ENCODE results near the gene ANKZF1.
"Not testable (repeated sequence)": the region's sequence is repeated elsewhere in the genome, so short reads cannot be mapped to it uniquely, and the experiment has no call there.

The ANKZF1 gene

DNA sequence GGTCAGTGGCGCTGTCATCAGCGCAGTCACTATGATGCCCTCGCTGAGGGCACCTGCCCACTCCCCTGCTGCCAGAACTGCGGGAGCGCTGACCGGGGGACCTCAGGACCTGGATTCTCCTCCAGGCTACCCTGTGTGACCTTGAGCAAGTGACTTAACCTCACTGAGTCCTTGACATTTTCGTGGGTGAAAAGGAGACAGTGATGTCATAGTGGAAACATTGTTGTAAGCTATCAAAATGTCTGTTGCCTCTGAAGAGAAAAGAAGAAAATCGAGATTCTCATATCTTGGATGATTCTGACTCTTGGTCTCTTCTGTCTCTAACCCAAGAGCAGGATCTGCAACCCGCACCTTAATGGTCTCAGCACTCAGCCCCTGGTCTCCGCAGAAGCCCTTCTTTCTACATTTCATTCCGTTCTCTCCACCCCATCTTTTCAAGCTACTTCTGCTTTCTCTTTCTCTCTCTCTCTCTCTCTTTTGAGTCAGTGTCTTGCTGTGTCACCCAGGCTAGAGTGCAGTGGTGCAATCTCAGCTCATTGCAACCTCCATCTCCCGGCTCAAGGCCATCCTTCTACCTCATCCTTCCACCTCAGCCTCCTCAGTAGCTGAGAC, 25.1 kb downstream of the ANKZF1 start:
- no peak for DNase-seq (ENCODE audit: extremely low read depth, low read depth)
- TF ChIP-seq, protein P1, sequence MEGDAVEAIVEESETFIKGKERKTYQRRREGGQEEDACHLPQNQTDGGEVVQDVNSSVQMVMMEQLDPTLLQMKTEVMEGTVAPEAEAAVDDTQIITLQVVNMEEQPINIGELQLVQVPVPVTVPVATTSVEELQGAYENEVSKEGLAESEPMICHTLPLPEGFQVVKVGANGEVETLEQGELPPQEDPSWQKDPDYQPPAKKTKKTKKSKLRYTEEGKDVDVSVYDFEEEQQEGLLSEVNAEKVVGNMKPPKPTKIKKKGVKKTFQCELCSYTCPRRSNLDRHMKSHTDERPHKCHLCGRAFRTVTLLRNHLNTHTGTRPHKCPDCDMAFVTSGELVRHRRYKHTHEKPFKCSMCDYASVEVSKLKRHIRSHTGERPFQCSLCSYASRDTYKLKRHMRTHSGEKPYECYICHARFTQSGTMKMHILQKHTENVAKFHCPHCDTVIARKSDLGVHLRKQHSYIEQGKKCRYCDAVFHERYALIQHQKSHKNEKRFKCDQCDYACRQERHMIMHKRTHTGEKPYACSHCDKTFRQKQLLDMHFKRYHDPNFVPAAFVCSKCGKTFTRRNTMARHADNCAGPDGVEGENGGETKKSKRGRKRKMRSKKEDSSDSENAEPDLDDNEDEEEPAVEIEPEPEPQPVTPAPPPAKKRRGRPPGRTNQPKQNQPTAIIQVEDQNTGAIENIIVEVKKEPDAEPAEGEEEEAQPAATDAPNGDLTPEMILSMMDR (IDR thresholded peaks at IDR 0.05; ENCODE audit: low read depth, low read length), result no peak

DNA sequence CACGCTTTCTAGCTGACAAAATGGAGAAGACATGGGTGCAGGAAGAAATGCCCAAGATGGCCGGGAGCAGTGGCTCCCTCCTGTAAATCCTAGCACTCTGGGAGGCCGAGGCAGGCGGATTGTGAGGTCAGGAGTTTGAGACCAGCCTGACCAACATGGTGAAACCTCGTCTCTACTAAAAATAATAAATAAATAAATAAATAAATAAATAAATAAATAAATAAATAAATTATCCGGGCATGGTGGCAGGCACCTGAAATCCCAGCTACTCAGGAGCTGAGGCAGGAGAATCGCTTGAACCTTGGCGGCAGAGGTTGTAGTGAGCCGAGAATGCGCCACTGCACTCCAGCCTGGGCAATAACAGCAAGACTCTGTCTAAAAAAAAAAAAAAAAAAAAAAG, 29.3 kb downstream of the ANKZF1 start:
- DNase-seq (ENCODE audit: extremely low read depth, low read depth), result not testable (repeated sequence)

DNA sequence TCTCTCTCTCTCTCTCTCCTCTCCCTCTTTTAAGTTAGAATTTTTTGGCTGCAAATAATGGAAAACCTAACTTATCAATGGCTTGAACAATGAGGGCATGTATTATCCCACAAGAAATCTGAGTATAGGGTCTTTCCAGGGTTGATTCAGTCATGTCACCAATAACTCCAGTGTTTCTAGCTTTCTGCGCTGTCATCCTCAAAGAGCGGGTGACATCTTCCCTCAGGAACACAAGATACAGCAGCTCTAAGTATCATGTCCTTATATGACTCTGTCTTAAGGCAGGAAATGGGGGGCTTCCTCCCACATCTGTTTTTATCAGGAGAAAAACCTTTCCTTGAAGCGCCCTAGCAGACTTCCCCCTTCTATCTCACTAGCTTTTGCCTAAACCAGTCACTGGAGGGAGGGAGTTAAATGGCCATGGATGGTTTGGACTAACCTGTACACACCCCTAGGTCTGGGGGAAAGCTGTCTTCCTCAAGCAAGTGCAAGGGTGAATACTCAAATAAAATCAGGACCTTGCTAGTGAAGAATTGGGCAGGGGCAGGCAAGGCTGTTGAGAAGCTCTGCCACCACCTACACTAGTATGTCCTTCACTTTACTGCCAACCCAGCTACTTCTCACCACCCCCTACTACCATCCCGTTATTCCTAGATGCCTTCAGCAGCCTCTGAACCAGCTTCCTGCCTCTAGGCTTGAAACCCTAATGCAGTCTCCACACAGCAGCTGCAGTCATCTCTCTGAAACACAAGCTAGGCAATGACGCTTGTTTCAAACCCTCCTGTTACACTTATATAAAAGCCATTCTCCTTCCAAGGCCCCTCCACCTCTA, 31.6 kb downstream of the ANKZF1 start:
- no peak for DNase-seq (ENCODE audit: extremely low read depth, low read depth)
- TF ChIP-seq, protein P1 (IDR thresholded peaks at IDR 0.05; ENCODE audit: low read depth, low read length), result no peak

DNA sequence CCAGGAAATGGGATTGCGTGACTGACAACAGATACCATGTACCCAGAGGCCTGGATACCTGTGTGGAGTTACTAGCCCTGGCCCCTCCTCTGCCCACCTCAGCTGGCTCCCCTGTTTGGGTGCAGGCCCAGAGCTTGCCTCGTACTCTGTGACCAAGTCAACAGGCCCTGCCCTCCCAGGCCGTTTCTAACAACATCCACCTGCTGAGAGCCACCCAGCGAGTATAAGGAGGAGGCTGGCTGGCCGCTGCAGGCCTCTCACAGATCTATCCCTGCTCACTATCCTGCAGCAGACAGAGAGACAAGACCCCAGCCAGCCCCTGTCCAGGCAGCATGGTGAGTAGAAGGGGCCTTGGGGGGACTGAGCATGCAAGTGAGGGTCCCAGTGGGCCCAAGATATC, 36.6 kb downstream of the ANKZF1 start:
- DNase-seq (ENCODE audit: extremely low read depth, low read depth), result no peak
- TF ChIP-seq, protein P1 (IDR thresholded peaks at IDR 0.05; ENCODE audit: low read depth, low read length), result no peak

DNA sequence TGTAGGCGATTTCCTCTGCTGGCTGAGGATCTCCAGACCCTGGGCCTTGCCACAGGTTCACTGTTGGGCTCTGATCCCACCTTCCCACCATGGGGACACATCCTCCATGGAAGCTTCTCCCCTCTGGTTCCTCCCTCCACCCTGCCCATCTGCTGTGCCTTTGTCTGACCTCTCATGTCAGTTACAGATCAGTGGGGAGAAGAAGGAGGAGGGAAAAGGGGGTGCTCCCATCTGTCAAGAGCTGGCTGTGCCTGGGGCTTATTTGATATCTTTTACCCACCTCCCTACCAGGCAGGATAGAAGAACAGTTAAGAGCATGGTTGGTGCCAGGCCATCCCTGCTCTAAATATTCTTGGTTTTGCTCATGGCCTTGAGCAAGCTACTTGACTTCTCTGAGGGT, 37.3 kb downstream of the ANKZF1 start:
- TF ChIP-seq, protein P1 (IDR thresholded peaks at IDR 0.05; ENCODE audit: low read depth, low read length), result no peak

DNA sequence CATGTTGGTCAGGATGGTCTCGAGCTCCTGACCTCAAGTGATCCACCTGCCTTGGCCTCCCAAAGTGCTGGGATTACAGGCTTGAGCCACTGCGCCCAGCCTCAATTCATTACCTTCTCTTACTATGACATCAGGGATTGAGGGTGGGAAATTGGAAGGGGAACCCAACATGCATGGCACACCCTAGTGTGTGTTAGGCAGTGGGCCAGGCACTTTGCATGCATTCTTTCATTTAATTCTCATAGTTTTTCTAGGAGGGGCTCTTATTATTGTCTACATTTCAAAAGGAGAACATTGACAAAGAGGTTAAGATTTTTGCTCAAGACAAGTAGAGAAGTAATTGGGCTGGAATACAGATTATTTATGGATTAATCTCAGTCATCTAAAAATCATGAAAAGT, 38.7 kb downstream of the ANKZF1 start:
- no peak for DNase-seq (ENCODE audit: extremely low read depth, low read depth)
- TF ChIP-seq, protein P1 (IDR thresholded peaks at IDR 0.05; ENCODE audit: low read depth, low read length), result no peak

More for the DNA sequence above, 37.3 kb downstream of the ANKZF1 start:
- DNase-seq (ENCODE audit: extremely low read depth, low read depth), result no peak

DNA sequence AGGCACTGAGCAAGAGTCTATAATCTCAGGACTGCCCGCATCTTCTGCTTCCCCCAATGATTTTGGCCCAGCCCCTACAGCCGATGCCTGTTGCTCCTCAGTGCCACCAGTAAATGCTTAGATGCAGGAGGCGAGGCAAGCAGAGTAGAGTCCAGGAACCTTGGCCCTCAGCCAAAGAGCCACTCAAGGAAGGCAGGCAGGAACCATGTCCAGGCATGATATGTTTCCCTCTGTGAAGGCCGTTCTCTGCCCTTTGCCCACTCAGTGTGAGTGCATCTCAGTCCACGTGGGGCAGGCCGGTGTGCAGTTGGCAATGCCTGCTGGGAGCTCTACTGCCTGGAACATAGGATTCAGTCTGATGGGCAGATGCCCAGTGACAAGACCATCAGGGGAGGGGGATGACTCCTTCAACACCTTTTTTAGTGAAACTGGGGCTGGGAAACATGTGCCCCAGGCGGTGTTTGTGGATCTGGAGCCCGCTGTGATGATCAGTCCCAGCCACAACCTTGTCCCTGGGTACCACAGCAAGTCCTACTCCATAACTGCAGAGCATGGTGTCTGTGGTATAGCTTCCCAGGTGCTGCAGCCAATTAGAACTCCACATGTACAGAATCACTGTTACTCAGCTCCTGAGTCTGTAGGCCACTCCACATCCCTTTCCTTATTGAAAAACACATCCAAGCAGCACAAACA, 39.9 kb downstream of the ANKZF1 start:
- DNase-seq (ENCODE audit: extremely low read depth, low read depth), result no peak
- TF ChIP-seq, protein P1 (IDR thresholded peaks at IDR 0.05; ENCODE audit: low read depth, low read length), result no peak

Data from AG09319 (cell line).